ENCODE data around the gene ZNF26.
A peak's percentile ranks its signal among the peaks of the same experiment; 100 is the strongest.
"Not testable (repeated sequence)": the region's sequence is repeated elsewhere in the genome, so short reads cannot be mapped to it uniquely, and the experiment has no call there.

The ZNF26 gene

GRCh38 chr12:132955094-132956010 is 30.8 kb upstream of the ZNF26 start:
- no peak for DNase-seq (ENCODE audit: low read depth in 2 of 2)

- peak; percentile 69 to 70 for DNase-seq (ENCODE audit: low read depth in 2 of 2)
Measured at GRCh38 chr12:132956011-132956788, 30.0 kb upstream of the ZNF26 start, which contains the start of gene ZNF605. Gene ZNF605 (minus strand): TSS chr12:132956306. CDS start chr12:132945635, 10,671 bp downstream.

DNA sequence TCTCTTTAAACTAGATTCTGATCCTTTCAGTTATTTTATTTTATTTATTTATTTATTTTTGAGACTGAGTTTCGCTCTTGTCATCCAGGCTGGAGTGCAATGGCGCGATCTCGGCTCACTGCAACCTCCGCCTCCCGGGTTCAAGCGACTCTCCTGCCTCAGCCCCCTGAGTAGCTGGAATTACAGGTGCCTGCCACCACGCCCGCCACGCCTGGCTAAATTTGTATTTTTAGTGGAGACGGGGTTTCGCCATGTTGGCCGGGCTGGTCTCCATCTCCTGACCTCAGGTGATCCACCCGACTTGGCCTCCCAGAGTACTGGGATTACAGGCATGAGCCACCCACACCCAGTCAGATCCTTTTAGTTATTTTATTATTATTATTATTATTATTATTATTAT is 24.4 kb upstream of the ZNF26 start:
- DNase-seq (ENCODE audit: low read depth in 2 of 2): not testable (repeated sequence)

- DNase-seq (ENCODE audit: low read depth in 2 of 2): not testable (repeated sequence)
Measured at GRCh38 chr12:132963947-132964346, 22.2 kb upstream of the ZNF26 start.

DNA sequence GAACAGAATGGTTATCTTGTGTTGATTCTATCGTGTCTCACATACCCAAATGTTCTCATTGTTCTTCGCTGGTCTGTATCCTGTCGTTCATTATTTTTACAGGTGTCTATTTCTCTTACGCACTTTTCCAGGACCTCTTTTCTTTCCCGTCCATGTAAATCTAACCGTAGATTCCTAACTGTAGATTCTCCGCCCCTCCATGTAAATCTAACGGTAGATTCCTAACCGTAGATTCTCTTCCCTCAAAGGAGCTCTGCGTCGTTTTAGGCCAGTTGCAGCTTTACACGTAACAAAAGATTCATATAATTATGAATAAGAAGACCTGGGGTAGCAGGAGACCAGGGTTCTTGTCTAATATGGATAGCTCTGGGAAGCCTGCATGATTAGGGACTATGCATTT is 20.4 kb upstream of the ZNF26 start:
- no peak for DNase-seq (ENCODE audit: low read depth in 2 of 2)

DNA sequence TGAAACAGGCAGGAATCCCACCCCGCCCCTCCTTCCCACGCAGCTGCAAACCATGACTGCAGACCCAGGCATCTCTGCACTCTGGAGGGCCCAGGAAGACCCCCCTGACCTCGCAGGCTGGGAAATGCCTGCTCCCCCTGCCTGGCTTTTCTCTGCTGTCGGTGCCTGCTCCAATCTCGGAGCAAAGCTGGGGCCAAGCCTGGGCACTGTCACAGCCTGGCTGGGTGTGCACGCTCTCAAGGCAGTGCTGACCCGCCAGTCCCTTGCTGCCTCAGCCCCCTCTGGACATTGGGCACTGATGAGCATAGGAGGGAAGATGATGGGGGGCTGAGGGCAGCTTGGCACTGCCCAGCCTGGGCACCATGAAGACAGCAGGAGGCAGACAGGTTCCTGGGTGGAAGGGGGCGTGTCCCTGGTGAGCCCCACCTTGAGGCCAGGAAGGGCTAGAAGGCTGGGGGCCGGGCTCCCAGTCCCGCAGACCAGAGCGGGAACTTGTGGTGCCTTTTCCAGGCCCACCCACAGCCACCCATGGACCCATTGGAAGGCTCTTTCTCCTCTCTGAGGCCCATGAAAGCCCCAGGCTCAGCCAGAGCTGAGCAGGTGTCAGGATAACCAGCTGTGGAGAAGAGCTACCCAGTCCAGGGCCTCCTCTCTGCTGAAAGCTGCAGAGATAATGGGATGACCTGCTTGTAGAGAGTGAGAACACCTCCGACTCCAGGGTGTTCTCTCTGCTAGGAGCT is 19.3 kb upstream of the ZNF26 start:
- DNase-seq (ENCODE audit: low read depth in 2 of 2): no peak

- no peak for DNase-seq (ENCODE audit: low read depth in 2 of 2)
Measured at GRCh38 chr12:132967736-132968135, 18.4 kb upstream of the ZNF26 start.

- no peak for DNase-seq (ENCODE audit: low read depth in 2 of 2)
Measured at GRCh38 chr12:132972374-132972773, 13.8 kb upstream of the ZNF26 start.

DNA sequence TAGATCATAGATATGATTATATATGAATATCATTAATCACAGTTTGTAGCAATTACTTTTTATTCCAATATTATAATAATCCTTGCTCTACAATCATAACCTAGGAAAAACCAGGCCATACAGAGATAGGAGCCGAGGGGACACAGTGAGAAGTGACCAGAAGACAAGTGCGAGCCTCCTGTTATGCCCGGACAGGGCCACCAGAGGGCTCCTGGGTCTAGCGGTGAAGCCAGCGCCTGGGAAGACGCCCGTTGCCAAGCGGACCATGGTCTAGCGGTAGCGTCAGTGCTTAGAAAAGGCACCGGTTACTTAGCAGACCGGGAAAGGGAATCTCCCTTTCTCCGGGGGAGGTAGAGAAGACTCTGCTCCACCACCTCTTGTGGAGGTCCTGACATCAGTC is 9.3 kb upstream of the ZNF26 start:
- peak in 1 of 2 donors; percentile 13 for DNase-seq (ENCODE audit: low read depth in 2 of 2)

DNA sequence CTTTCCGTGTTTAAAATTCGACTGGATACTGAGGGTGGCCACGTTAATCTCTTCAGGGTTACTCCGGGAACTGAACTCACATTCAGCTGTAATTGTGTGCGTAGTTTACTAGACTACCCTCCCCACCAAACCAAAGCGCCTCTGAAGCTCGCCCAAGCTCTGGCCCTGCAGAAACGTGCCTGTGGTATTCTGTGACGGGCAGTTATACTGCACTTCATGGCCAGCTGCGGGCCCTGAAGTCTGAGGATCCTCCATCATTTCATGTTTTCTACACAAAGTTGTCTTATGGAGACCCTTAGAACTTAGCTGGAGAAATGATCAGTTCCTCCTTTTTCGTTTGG is 688 bp downstream of the ZNF26 start:
- DNase-seq (ENCODE audit: low read depth in 2 of 2): no peak

DNA sequence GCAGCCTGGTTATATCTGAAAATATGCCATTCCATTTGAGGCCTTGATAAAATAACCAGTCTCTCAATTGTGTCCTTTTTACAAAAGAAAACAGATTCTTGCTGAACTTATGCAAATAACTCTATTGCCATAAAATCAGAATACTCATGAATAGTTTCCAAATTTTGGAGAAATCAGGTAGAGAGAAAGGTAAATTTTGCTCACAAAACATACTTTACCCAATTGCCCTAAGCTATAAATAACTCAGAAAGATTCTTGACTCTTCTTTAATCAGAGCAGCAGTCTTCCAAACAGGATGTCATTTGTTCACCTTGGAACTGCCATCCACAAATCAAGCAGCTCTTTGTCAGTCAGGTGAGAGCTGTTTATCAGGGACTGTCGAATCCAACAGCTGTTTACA is 12.6 kb downstream of the ZNF26 start:
- no peak for DNase-seq (ENCODE audit: low read depth in 2 of 2)

- no peak for DNase-seq (ENCODE audit: low read depth in 2 of 2)
Measured at GRCh38 chr12:133010657-133011297, 24.6 kb downstream of the ZNF26 start.

- DNase-seq (ENCODE audit: low read depth in 2 of 2): no peak
Measured at GRCh38 chr12:133023566-133023965, 37.4 kb downstream of the ZNF26 start.

- DNase-seq (ENCODE audit: low read depth in 2 of 2): no peak
Measured at GRCh38 chr12:133026996-133027395, 40.8 kb downstream of the ZNF26 start.

DNA sequence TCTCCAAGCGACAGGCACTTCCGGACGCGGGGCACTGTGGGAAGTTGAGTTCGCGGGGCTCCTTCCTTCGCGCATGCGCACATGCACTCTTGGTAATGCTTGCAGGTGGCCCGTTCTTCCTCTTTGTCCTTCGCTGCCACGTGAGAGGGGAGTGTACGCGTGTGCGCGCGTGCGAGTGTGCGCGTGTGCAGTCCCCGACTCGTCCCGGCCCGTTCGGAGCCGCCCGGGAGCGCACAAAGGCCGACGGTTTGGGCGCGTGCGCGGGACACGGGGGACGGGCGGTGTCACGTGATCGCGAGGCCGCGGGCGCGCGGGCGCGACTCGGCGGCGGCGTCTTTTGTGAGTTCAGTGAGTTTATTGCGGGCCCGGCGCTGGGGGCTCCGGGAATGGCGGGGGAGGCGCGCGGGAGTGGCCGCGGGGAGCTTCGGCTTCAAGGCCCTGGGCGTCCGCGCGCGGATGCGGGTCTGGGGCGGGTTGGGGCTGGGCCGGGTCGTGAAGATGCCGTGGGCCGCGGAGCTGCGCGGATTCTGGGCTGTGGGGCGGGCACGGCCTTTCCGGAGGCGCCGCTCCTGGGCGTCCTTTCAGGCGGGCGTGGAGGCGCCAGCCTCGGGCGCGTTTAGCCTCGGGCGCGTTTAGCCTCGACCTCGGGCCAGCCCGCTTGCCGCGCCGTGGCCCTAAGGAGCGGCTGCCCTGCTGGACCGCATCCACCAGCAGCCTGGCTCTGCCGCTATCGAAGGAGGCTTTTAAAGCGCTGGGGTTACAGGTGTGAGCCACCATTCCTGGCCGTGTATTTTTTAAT is 51.2 kb downstream of the ZNF26 start, which contains the start of gene ZNF84:
TSS of gene ZNF84 (plus strand) at position 303 of the 799 bp plus-strand sequence. CDS start 3,959 bp downstream, outside the sequence.
- peak; percentile 94 for DNase-seq (ENCODE audit: low read depth in 2 of 2)

DNA sequence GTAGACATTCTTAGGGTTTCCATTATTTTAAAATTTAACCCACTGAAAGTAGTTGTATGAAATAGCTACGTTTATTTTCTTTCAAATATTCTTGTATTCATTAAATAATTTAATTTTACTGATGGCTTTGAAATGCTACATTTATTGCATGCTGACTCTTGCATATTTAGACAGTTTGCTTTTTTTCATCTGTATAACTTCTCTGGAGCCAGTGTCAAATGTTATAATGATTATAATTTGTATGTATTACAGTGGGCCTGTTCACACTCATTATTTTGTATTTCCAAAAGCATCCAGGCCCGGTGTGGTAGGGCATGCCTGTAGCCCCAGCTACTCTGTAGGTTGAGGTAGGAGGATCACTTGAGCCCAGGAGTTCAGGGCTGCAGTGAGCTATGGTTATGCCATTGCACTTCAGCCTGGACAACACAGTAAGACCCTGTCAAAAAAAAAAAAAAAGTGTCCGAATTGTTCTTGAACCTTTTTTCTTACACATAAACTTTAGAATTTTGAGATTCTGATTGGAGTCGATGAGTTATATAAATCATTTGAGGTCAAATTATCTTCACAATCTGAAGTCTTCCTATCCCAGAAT is 52.0 kb downstream of the ZNF26 start:
- DNase-seq (ENCODE audit: low read depth in 2 of 2): no peak

DNA sequence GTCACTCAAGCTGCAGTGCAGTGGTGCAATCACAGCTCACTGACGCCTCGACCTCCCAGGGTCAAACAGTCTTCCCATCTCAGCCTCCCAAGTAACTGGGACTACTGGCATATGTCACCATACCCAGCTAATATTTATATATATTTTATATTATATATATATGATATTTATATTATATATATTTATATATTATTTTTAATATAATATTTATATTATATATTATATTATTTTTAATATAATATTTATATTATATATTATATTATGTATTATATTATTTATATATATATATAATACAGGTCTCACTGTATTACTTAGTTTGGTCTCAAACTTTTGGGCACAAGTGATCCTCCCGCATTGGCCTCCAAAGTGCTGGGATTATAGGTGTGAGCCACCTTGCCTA is 60.5 kb downstream of the ZNF26 start:
- DNase-seq (ENCODE audit: low read depth in 2 of 2): no peak

DNA sequence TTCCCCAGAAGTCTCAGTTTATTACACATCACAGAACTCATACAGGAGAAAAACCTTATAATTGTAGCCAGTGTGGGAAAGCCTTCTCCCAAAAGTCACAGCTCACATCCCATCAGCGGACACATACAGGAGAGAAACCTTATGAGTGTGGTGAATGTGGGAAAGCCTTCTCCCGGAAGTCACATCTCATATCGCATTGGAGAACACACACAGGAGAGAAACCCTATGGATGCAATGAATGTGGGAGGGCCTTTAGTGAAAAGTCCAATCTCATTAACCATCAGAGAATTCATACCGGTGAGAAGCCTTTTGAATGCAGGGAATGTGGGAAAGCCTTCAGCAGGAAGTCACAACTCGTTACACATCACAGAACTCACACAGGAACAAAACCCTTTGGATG is 71.3 kb downstream of the ZNF26 start:
- no peak for DNase-seq (ENCODE audit: low read depth in 2 of 2)

DNA sequence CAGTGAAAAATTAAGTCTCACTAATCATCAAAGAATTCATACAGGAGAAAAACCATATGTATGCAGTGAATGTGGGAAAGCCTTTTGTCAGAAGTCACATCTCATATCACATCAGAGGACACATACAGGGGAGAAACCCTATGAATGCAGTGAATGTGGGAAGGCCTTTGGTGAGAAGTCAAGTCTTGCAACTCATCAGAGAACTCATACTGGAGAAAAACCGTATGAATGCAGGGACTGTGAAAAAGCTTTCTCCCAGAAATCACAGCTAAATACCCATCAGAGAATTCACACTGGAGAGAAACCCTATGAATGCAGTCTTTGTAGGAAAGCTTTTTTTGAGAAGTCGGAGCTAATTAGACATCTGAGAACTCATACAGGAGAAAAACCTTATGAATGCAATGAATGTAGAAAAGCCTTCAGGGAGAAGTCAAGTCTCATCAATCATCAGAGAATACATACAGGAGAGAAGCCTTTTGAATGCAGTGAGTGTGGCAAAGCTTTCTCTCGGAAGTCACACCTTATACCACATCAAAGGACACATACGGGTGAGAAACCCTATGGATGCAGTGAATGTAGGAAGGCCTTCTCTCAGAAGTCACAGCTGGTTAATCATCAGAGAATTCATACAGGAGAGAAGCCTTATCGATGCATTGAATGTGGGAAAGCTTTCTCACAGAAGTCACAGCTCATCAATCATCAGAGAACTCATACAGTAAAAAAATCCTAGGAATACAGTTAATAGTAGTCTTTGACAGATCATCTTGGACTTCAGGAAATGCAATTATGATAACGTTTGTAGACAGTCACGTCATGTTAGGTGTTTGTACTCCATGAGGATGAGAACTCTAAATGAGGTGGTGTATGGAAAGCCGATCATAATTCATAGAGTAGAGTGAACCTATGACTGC is 72.3 kb downstream of the ZNF26 start:
- DNase-seq (ENCODE audit: low read depth in 2 of 2): no peak

Measured in stimulated activated CD8-positive, alpha-beta memory T cell treated with anti-CD3 and anti-CD28 coated beads, Interleukin-2, amount 100 ng/mL, for 1 hour (primary cell).